ENCODE results near the gene PHF21A.

The PHF21A gene

DNA sequence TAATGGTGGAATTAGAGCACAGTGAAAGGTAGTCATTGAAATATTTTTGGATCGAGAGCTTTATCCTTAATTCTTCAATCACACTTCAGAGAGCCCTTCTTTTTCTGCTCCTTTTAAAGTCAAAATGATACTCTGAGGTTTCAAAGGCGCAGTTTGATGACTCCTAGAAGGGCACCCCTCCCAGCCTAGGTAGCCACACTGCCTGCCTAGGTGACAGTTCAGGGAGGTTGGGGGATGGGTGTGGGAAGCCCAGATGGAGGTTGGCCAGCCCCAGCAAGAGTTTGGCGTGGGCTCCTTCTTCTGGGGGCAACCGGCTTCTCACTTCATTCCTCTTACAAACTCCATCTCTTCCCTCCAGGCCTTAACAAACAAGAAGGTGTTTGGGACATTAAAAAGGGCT is 28.6 kb upstream of the PHF21A start:
- DNase-seq (ENCODE audit: extremely low spot score) = no peak
- ChIA-PET CTCF (interaction anchor here (0.6 kb wide), 1 partner anchor 1039 kb away, joined by 3 read pairs; no protein-coding TSS in a partner anchor), POLR2A (no interaction called here)
- TF ChIP-seq LEF1 (IDR thresholded peaks at IDR 0.05; ENCODE audit: borderline replicate concordance) = no peak
- TF ChIP-seq SP1 (IDR thresholded peaks at IDR 0.05) = no peak
- TF ChIP-seq L3MBTL2 (conservative IDR thresholded peaks at IDR 0.05) = no peak
- no peak for TF ChIP-seq CTBP1 (IDR thresholded peaks at IDR 0.05; ENCODE audit: borderline replicate concordance)
- TF ChIP-seq ARNT (IDR thresholded peaks at IDR 0.05) = no peak
- no peak for TF ChIP-seq NFRKB (IDR thresholded peaks at IDR 0.05)
- TF ChIP-seq FOXK2 (IDR thresholded peaks at IDR 0.05) = no peak
- TF ChIP-seq FOXM1 (IDR thresholded peaks at IDR 0.05; ENCODE audit: borderline replicate concordance) = no peak
- TF ChIP-seq ELF4 (IDR thresholded peaks at IDR 0.05) = no peak
- no peak for TF ChIP-seq ZNF384 (IDR thresholded peaks at IDR 0.05)
- TF ChIP-seq SUZ12 (IDR thresholded peaks at IDR 0.05) = no peak
- TF ChIP-seq HDGF (IDR thresholded peaks at IDR 0.05; ENCODE audit: borderline replicate concordance) = no peak
- TF ChIP-seq BHLHE40 (IDR thresholded peaks at IDR 0.05; ENCODE audit: borderline replicate concordance) = no peak

DNA sequence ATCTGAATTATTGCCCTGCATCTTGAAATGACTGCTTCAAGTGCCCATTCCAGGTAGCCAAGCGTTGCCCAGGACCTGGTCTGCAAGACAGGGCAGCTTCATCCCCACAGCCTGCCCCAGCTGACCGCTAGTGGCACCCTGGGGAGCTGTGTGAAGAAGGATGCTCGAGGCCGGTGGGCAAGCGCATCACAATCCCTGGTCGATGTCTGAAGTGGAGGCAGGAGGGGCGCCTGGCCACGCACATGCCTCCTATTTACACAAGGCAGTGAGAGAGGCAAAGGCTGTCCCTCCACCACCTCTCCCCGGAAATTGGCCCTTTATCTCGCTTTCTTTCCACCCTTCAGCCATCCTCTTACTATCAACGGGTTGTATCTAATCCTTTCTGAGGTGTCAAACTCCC is 28.1 kb upstream of the PHF21A start:
- ChIA-PET POLR2A (no interaction called here), CTCF (no interaction called here)
- no peak for DNase-seq (ENCODE audit: extremely low spot score)
- TF ChIP-seq FOXK2 (IDR thresholded peaks at IDR 0.05) = no peak
- no peak for TF ChIP-seq PKNOX1 (IDR thresholded peaks at IDR 0.05)

DNA sequence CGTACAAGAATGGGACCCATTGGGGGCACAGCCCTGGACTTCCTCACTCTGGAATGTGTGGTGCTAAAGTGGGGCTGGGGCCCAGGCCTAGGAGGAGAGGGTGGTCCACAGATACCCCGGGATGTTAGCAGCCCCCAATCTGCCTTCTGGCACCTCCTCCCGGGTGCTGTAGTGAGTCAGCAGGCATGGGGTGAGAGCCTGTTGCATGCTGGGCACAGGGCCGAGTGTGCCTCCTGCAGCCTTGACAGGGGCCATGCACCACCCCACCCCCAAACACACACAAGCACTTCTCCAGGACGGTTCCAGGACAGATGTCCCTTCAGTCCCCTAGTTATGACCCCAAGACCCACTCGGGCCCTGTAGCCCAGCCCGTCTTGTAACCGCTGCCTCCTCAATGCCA is 23.5 kb upstream of the PHF21A start:
- TF ChIP-seq NFRKB (IDR thresholded peaks at IDR 0.05) (no peak), FOXK2 (IDR thresholded peaks at IDR 0.05) (no peak), BHLHE40 (IDR thresholded peaks at IDR 0.05; ENCODE audit: borderline replicate concordance) (no peak), HDGF (IDR thresholded peaks at IDR 0.05; ENCODE audit: borderline replicate concordance) (no peak)
- no peak for DNase-seq (ENCODE audit: extremely low spot score)
- ChIA-PET CTCF (no interaction called here), POLR2A (no interaction called here)

- DNase-seq (ENCODE audit: extremely low spot score) = no peak
- TF ChIP-seq ZNF384 (IDR thresholded peaks at IDR 0.05) (no peak), TARDBP (IDR thresholded peaks at IDR 0.05) (no peak), BHLHE40 (IDR thresholded peaks at IDR 0.05; ENCODE audit: borderline replicate concordance) (no peak), PKNOX1 (IDR thresholded peaks at IDR 0.05) (no peak), FOXK2 (IDR thresholded peaks at IDR 0.05) (no peak), ARNT (IDR thresholded peaks at IDR 0.05) (no peak), LEF1 (IDR thresholded peaks at IDR 0.05; ENCODE audit: borderline replicate concordance) (no peak), HDGF (IDR thresholded peaks at IDR 0.05; ENCODE audit: borderline replicate concordance) (no peak), FOXM1 (IDR thresholded peaks at IDR 0.05; ENCODE audit: borderline replicate concordance) (no peak), ELF4 (IDR thresholded peaks at IDR 0.05) (no peak), CTBP1 (IDR thresholded peaks at IDR 0.05; ENCODE audit: borderline replicate concordance) (no peak), SP1 (IDR thresholded peaks at IDR 0.05) (no peak)
- CTCF ChIA-PET = no interaction called here
- POLR2A ChIA-PET = no interaction called here
Observed at GRCh38 chr11:46143049-46143806, 22.0 kb upstream of the PHF21A start.

DNA sequence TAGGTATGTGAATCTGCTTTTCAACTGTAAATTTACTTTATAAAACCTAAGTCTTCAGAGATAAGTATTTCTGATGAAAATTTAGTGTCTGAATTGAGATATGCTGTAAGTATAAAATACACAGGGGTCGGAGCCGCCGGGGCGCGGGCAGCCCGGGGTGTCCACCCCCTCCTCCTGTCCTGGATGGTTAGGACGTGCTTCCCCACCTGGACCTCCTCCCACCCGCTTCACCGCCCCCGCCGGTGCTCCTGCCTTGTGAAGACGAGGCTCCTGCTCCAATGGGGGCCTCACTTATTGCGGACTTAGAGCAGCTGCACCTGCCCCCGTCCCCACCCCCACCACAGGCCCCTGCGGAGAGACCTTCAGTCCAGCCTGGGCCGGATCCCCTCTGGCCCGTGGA is 21.3 kb upstream of the PHF21A start:
- DNase-seq (ENCODE audit: extremely low spot score) = no peak
- TF ChIP-seq ELF4 (IDR thresholded peaks at IDR 0.05) (no peak), LEF1 (IDR thresholded peaks at IDR 0.05; ENCODE audit: borderline replicate concordance) (no peak), ARNT (IDR thresholded peaks at IDR 0.05) (no peak), TARDBP (IDR thresholded peaks at IDR 0.05) (no peak), FOXM1 (IDR thresholded peaks at IDR 0.05; ENCODE audit: borderline replicate concordance) (no peak), SUZ12 (IDR thresholded peaks at IDR 0.05) (no peak), FOXA1 (IDR thresholded peaks at IDR 0.05) (no peak), PKNOX1 (IDR thresholded peaks at IDR 0.05) (no peak), ZNF384 (IDR thresholded peaks at IDR 0.05) (no peak), SP1 (IDR thresholded peaks at IDR 0.05) (no peak), HDGF (IDR thresholded peaks at IDR 0.05; ENCODE audit: borderline replicate concordance) (no peak), CTBP1 (IDR thresholded peaks at IDR 0.05; ENCODE audit: borderline replicate concordance) (no peak), BHLHE40 (IDR thresholded peaks at IDR 0.05; ENCODE audit: borderline replicate concordance) (no peak), FOXK2 (IDR thresholded peaks at IDR 0.05) (no peak), L3MBTL2 (conservative IDR thresholded peaks at IDR 0.05) (no peak)
- CTCF ChIA-PET = no interaction called here
- POLR2A ChIA-PET = no interaction called here

- TF ChIP-seq FOXM1 (IDR thresholded peaks at IDR 0.05; ENCODE audit: borderline replicate concordance) (no peak), LEF1 (IDR thresholded peaks at IDR 0.05; ENCODE audit: borderline replicate concordance) (no peak), CTBP1 (IDR thresholded peaks at IDR 0.05; ENCODE audit: borderline replicate concordance) (no peak), L3MBTL2 (conservative IDR thresholded peaks at IDR 0.05) (no peak), SUZ12 (IDR thresholded peaks at IDR 0.05) (no peak), ELF4 (IDR thresholded peaks at IDR 0.05) (no peak), ZNF384 (IDR thresholded peaks at IDR 0.05) (no peak), BHLHE40 (IDR thresholded peaks at IDR 0.05; ENCODE audit: borderline replicate concordance) (no peak), HDGF (IDR thresholded peaks at IDR 0.05; ENCODE audit: borderline replicate concordance) (no peak), PKNOX1 (IDR thresholded peaks at IDR 0.05) (no peak), ARNT (IDR thresholded peaks at IDR 0.05) (no peak), FOXK2 (IDR thresholded peaks at IDR 0.05) (no peak), SP1 (IDR thresholded peaks at IDR 0.05) (no peak)
- DNase-seq (ENCODE audit: extremely low spot score) = no peak
Observed at GRCh38 chr11:46141597-46141996, 20.3 kb upstream of the PHF21A start.

More at GRCh38 chr11:46141597-46141996, 20.3 kb upstream of the PHF21A start:
- CTCF ChIA-PET = no interaction called here
- POLR2A ChIA-PET = no interaction called here
